CD4-positive, alpha-beta T cell (primary cell): ENCODE measurements around the gene RBMS3. TPM values are rescaled to one million over a fixed set of nuclear protein-coding genes. Genes with fewer than 3 reads are reported as not detected.
"Not testable (repeated sequence)": the region's sequence is repeated elsewhere in the genome, so short reads cannot be mapped to it uniquely, and the experiment has no call there.

Experiments used
- ATAC-seq: fragments of 200-7000 bp; cut with Tn5 transposase; one replicate; pipeline ENCODE4 v1.10.0; 2022; ENCODE audit warnings: mild to moderate bottlenecking; ENCODE audit not compliant: poor library complexity
- CTCF ChIA-PET: fragments of 350-600 bp; sonication (Branson Sonifier 250); formaldehyde crosslinking; loops from one replicate; lab custom pipeline; 2021; ENCODE audit warnings: antibody characterized with exemption, inconsistent platforms; lab: Charles Lee
- POLR2A ChIA-PET: fragments of 350-600 bp; sonication (Branson Sonifier 250); formaldehyde crosslinking; loops from one replicate; lab custom pipeline; 2021; ENCODE audit warnings: antibody characterized with exemption, inconsistent platforms; lab: Charles Lee
- DNase-seq, 14 experiments: peaks; one replicate each; pipeline ENCODE4 v3.0.0-alpha.2; 2013 to 2020; ENCODE audit warnings: mixed read lengths in 2 of 14
- H3K27ac ChIP-seq, 2 donors: one replicate each; pipeline versions ENCODE4 v1.5.1 to v1.7.0; 2013; ENCODE audit warnings: low read length in 2 of 2, low read depth in 1 of 2, mild to moderate bottlenecking in 1 of 2
- H3K27me3 ChIP-seq, 2 experiments: 1 replicate in 1 of 2; 2 replicates in 1 of 2; pipeline versions ENCODE4 v1.6.1 to v1.7.0; 2013; ENCODE audit warnings: low read length in 2 of 2, control low read depth in 1 of 2, mild to moderate bottlenecking in 1 of 2, moderate library complexity in 1 of 2; ENCODE audit not compliant: insufficient read depth in 2 of 2, control insufficient read depth in 1 of 2
- H3K36me3 ChIP-seq: one replicate; pipeline ENCODE4 v1.6.1; 2013; ENCODE audit warnings: low read length, control low read depth; ENCODE audit not compliant: insufficient read depth
- H3K4me1 ChIP-seq: one replicate; pipeline ENCODE4 v1.6.1; 2013; ENCODE audit warnings: low read length, control low read depth; ENCODE audit not compliant: insufficient read depth
- H3K4me3 ChIP-seq: one replicate; pipeline ENCODE4 v1.5.1; 2013; ENCODE audit warnings: mild to moderate bottlenecking, low read length, moderate library complexity
- H3K9me3 ChIP-seq, 2 experiments: 1 replicate in 1 of 2; 2 replicates in 1 of 2; pipeline versions ENCODE4 v1.6.1 to v1.7.0; 2013; ENCODE audit warnings: low read length in 2 of 2, mild to moderate bottlenecking in 2 of 2, control low read depth in 1 of 2, moderate library complexity in 1 of 2; ENCODE audit not compliant: control insufficient read depth in 1 of 2, insufficient read depth in 1 of 2
- H3K27ac Mint-ChIP-seq: one replicate; pipeline ENCODE4 v1.8.0; 2020; ENCODE audit warnings: mixed read lengths
- H3K27me3 Mint-ChIP-seq: one replicate; pipeline ENCODE4 v1.8.0; 2021; ENCODE audit warnings: mixed read lengths
- H3K36me3 Mint-ChIP-seq: one replicate; pipeline ENCODE4 v1.8.0; 2021; ENCODE audit warnings: low read depth, mixed read lengths
- H3K4me1 Mint-ChIP-seq: one replicate; pipeline ENCODE4 v1.8.0; 2021; ENCODE audit warnings: low read depth, mixed read lengths
- H3K4me3 Mint-ChIP-seq: one replicate; pipeline ENCODE4 v1.8.0; 2020; ENCODE audit warnings: mild to moderate bottlenecking, mixed read lengths
- H3K9me3 Mint-ChIP-seq: one replicate; pipeline ENCODE4 v1.8.0; 2020; ENCODE audit warnings: mixed read lengths
- CTCF ChIP-seq: fragments of 200-600 bp; IDR thresholded peaks from one replicate; pipeline ENCODE4 v1.8.0; 2022; ENCODE audit warnings: antibody characterized with exemption, mild to moderate bottlenecking
- intact Hi-C, 2 experiments: fragments of 100-400 bp; cut with DNase I in 1 of 2; cut with micrococcal nuclease in 1 of 2; formaldehyde crosslinking; loops; one replicate each; pipeline versions ENCODE4 v1.15.1 to v1.9.0; 2023 to 2025; cut with DNase I, micrococcal nuclease
- total RNA-seq, 174 experiments: library from RNA in 2 of 174; stranded (reverse) in 2 of 174; gene quantifications; one replicate each; pipeline ENCODE4 v1.2.3 and lab custom pipeline; 2021 to 2026

The RBMS3 gene
- total RNA-seq, 2 experiments from 2014 or later: 1.6 to 1.7 TPM

- ChIA-PET CTCF (no interaction called here), POLR2A (no interaction called here)
- H3K27ac Mint-ChIP-seq: no peak overlapping the region
- H3K9me3 Mint-ChIP-seq: no peaks in the 10 kb centered on the region
- peaks cover 0 to 11% of the 10 kb centered on the region in 2 experiments for H3K27me3 ChIP-seq
- TF ChIP-seq CTCF: no peak
- H3K9me3 ChIP-seq: peaks cover 0 to 9% of the 10 kb centered on the region in 2 experiments
- no peaks in the 10 kb centered on the region for H3K4me1 Mint-ChIP-seq
- ATAC-seq (no peak), DNase-seq (no peak)
- intact Hi-C loops: loop anchor here in 1 of 2 experiments (10.0 kb wide), 1 partner anchor 146 kb away; no protein-coding TSS in a partner anchor
- no peak overlapping the region for H3K4me3 ChIP-seq
- H3K4me1 ChIP-seq: no peaks in the 10 kb centered on the region
- H3K36me3 Mint-ChIP-seq: no peaks in the 10 kb centered on the region
- H3K27me3 Mint-ChIP-seq: peaks cover 28% of the 10 kb centered on the region
- H3K27ac ChIP-seq: no peak overlapping the region
- no peaks in the 10 kb centered on the region for H3K36me3 ChIP-seq
- no peak overlapping the region for H3K4me3 Mint-ChIP-seq
These were observed 767.6 kb downstream of the RBMS3 start for GRCh38 chr3:30048431-30048830.

- H3K4me3 Mint-ChIP-seq, H3K36me3 Mint-ChIP-seq, H3K4me1 ChIP-seq, H3K4me1 Mint-ChIP-seq, H3K9me3 ChIP-seq, POLR2A ChIA-PET, H3K36me3 ChIP-seq, H3K27ac Mint-ChIP-seq, H3K4me3 ChIP-seq, CTCF ChIA-PET, H3K9me3 Mint-ChIP-seq, intact Hi-C loops, DNase-seq, ATAC-seq, H3K27ac ChIP-seq: not testable (repeated sequence)
- peaks cover 28% of the 10 kb centered on the region for H3K27me3 Mint-ChIP-seq
- H3K27me3 ChIP-seq: peaks cover 0 to 11% of the 10 kb centered on the region in 2 experiments
These were observed 769.2 kb downstream of the RBMS3 start for GRCh38 chr3:30050116-30050515.

- POLR2A ChIA-PET: no interaction called here
These were observed 778.4 kb downstream of the RBMS3 start for GRCh38 chr3:30059240-30059639.

More at GRCh38 chr3:30059240-30059639, 778.4 kb downstream of the RBMS3 start:
- intact Hi-C loops: no loop called here
- TF ChIP-seq CTCF: no peak
- H3K27ac ChIP-seq: no peak overlapping the region
- no peak for DNase-seq
- H3K4me1 ChIP-seq: no peaks in the 10 kb centered on the region
- no peaks in the 10 kb centered on the region for H3K27me3 ChIP-seq
- H3K4me1 Mint-ChIP-seq: no peaks in the 10 kb centered on the region
- CTCF ChIA-PET: no interaction called here
- no peaks in the 10 kb centered on the region for H3K9me3 Mint-ChIP-seq
- no peak overlapping the region for H3K27ac Mint-ChIP-seq
- H3K36me3 ChIP-seq: no peaks in the 10 kb centered on the region
- no peaks in the 10 kb centered on the region for H3K9me3 ChIP-seq
- H3K4me3 Mint-ChIP-seq: no peak overlapping the region
- peaks cover 3% of the 10 kb centered on the region for H3K27me3 Mint-ChIP-seq
- no peaks in the 10 kb centered on the region for H3K36me3 Mint-ChIP-seq
- H3K4me3 ChIP-seq: no peak overlapping the region
- no peak for ATAC-seq
